Hepatocyte (in vitro differentiated cells): ENCODE measurements around the gene TEAD2. TPM values are rescaled to one million over a fixed set of nuclear protein-coding genes. Genes with fewer than 3 reads are reported as not detected.

Source experiments
- DNase-seq: peaks from one replicate; pipeline ENCODE4 v3.0.0-alpha.2; 2016; ENCODE audit warnings: low spot score
- H2AFZ ChIP-seq: fragments of 200-600 bp; sonication (generic); 2 replicates; pipeline ENCODE4 v1.6.0; 2016; ENCODE audit warnings: antibody characterized with exemption, mild to moderate bottlenecking
- H3K27ac ChIP-seq: fragments of 200-600 bp; sonication (generic); 2 replicates; pipeline ENCODE4 v1.5.1; 2016; ENCODE audit warnings: mild to moderate bottlenecking
- H3K27me3 ChIP-seq: fragments of 200-600 bp; sonication (generic); 2 replicates; pipeline ENCODE4 v1.6.1; 2016
- H3K36me3 ChIP-seq: fragments of 200-600 bp; sonication (generic); replicated peaks from 2 replicates; pipeline ENCODE4 v1.5.1; 2016; ENCODE audit warnings: low read depth; ENCODE audit not compliant: insufficient read depth
- H3K4me1 ChIP-seq: fragments of 200-600 bp; sonication (generic); 2 replicates; pipeline ENCODE4 v1.5.1; 2016; ENCODE audit warnings: mild to moderate bottlenecking, moderate library complexity; ENCODE audit not compliant: insufficient read depth
- H3K4me2 ChIP-seq: fragments of 200-600 bp; sonication (generic); 2 replicates; pipeline ENCODE4 v1.6.0; 2016
- H3K4me3 ChIP-seq: fragments of 200-600 bp; sonication (generic); 2 replicates; pipeline ENCODE4 v1.5.1; 2016; ENCODE audit warnings: mild to moderate bottlenecking
- H3K79me2 ChIP-seq: fragments of 200-600 bp; sonication (generic); 2 replicates; pipeline ENCODE4 v1.6.0; 2017; ENCODE audit warnings: mild to moderate bottlenecking
- H3K9me2 ChIP-seq: fragments of 200-600 bp; sonication (generic); replicated peaks from 2 replicates; pipeline ENCODE4 v1.6.0; 2017; ENCODE audit warnings: mild to moderate bottlenecking; ENCODE audit not compliant: insufficient read depth
- H3K9me3 ChIP-seq: fragments of 200-600 bp; sonication (generic); 2 replicates; pipeline ENCODE4 v1.5.1; 2016; ENCODE audit warnings: low read depth, mild to moderate bottlenecking
- H4K20me1 ChIP-seq: fragments of 200-600 bp; sonication (generic); 2 replicates; pipeline ENCODE4 v1.6.0; 2016; ENCODE audit warnings: mild to moderate bottlenecking; ENCODE audit not compliant: insufficient read depth, poor library complexity, severe bottlenecking
- EZH2 ChIP-seq: fragments of 200-600 bp; sonication (generic); IDR thresholded peaks from 2 replicates; pipeline ENCODE4 v1.6.1; 2016; ENCODE audit warnings: antibody characterized with exemption, mild to moderate bottlenecking, borderline replicate concordance
- EZH2phosphoT487 ChIP-seq: fragments of 200-600 bp; sonication (generic); IDR thresholded peaks from one replicate; pipeline ENCODE4 v1.6.1; 2018; ENCODE audit warnings: antibody characterized with exemption, mild to moderate bottlenecking, low read depth, moderate library complexity; ENCODE audit not compliant: unreplicated experiment, severe bottlenecking
- WGBS: methylation state at CpG from one replicate; pipeline ENCODE4 v1.1.6; 2016; ENCODE audit warnings: low lambda C conversion rate; ENCODE audit errors: missing lambda C conversion rate; 5-methylcytosine and 5-hydroxymethylcytosine counted together
- polyA plus RNA-seq: library from polyadenylated mRNA; unstranded; fragments of >200 nt; fragmentation: Nextera tagmentation; extraction: Ambion mirVana; gene quantifications from 2 replicates; pipeline ENCODE4 v1.2.1, GENCODE V29; 2016
- total RNA-seq: library from RNA; depleted of rRNA; stranded (reverse); fragments of >200 nt; gene quantifications from 2 replicates; pipeline ENCODE4 v1.2.3, GENCODE V29; 2014
- TF ChIP-seq, protein P1 (sequence below): fragments of 200-600 bp; sonication (generic); IDR thresholded peaks from 2 replicates; pipeline ENCODE4 v1.5.1; 2016; ENCODE audit warnings: antibody characterized with exemption, mild to moderate bottlenecking; ENCODE audit not compliant: poor library complexity

Gene TEAD2
- total and polyA plus RNA-seq, 2 experiments from 2014 or later: 35.4 to 41.4 TPM

DNA sequence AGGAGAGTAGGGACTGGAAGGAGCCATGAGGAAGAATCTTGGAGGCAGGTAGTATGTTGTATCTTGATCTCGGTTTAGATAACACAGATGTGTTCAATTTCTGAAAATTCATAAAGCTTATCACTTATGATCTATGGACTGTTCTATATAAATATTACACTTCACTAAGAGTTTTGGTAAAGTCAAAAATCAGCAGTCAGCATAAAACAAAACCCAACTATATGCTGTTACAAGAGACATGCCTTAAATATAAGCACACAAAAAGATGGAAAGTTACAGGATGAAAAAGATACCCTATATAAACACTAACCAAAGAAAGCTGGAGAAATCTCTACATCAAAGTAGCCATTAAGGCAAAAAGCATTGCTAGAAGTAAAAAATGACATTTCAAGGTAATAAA is 21.4 kb upstream of the TEAD2 start:
- Histone ChIP-seq H2AFZ (no peak overlapping the region), H3K9me3 (no peaks in the 10 kb centered on the region), H3K79me2 (no peaks in the 10 kb centered on the region), H3K4me1 (no peaks in the 10 kb centered on the region), H3K27me3 (no peaks in the 10 kb centered on the region), H3K36me3 (no peaks in the 10 kb centered on the region), H3K9me2 (no peaks in the 10 kb centered on the region), H3K27ac (no peak overlapping the region), H3K4me3 (no peak overlapping the region), H4K20me1 (no peaks in the 10 kb centered on the region), H3K4me2 (no peak overlapping the region)
- DNase-seq: no peak
- TF ChIP-seq, protein P1, sequence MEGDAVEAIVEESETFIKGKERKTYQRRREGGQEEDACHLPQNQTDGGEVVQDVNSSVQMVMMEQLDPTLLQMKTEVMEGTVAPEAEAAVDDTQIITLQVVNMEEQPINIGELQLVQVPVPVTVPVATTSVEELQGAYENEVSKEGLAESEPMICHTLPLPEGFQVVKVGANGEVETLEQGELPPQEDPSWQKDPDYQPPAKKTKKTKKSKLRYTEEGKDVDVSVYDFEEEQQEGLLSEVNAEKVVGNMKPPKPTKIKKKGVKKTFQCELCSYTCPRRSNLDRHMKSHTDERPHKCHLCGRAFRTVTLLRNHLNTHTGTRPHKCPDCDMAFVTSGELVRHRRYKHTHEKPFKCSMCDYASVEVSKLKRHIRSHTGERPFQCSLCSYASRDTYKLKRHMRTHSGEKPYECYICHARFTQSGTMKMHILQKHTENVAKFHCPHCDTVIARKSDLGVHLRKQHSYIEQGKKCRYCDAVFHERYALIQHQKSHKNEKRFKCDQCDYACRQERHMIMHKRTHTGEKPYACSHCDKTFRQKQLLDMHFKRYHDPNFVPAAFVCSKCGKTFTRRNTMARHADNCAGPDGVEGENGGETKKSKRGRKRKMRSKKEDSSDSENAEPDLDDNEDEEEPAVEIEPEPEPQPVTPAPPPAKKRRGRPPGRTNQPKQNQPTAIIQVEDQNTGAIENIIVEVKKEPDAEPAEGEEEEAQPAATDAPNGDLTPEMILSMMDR: no peak
- no peak for TF ChIP-seq EZH2
- WGBS: 97% methylated on average over 1 of the region's 1 CpG

DNA sequence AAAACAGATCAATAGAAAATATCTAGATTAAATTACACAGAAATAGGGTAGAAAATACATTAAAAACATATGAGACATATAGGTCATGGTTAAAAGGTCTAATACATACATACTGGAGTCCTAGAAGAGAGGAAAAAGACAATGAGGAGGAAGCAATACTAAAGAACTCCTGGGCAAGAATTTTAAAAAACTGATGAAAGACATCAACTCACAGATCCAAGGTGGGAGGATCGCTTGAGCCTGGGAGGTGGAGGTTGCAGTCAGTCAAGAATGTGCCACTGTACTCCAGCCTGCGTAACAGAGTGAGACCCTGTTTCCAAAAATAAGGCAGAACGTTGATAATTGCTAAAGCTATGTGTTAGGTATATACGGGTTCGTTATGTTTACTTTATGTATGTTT is 20.4 kb upstream of the TEAD2 start:
- Histone ChIP-seq H3K9me3 (no peaks in the 10 kb centered on the region), H3K79me2 (no peaks in the 10 kb centered on the region), H3K27me3 (no peaks in the 10 kb centered on the region), H3K4me3 (no peak overlapping the region), H3K27ac (no peak overlapping the region), H3K36me3 (no peaks in the 10 kb centered on the region), H2AFZ (no peak overlapping the region), H4K20me1 (no peaks in the 10 kb centered on the region), H3K4me2 (no peak overlapping the region), H3K9me2 (no peaks in the 10 kb centered on the region), H3K4me1 (no peaks in the 10 kb centered on the region)
- DNase-seq: no peak
- TF ChIP-seq EZH2phosphoT487 (no peak), EZH2 (no peak)
- TF ChIP-seq, protein P1: no peak
- WGBS: 95% methylated on average over 5 of the region's 5 CpGs

DNA sequence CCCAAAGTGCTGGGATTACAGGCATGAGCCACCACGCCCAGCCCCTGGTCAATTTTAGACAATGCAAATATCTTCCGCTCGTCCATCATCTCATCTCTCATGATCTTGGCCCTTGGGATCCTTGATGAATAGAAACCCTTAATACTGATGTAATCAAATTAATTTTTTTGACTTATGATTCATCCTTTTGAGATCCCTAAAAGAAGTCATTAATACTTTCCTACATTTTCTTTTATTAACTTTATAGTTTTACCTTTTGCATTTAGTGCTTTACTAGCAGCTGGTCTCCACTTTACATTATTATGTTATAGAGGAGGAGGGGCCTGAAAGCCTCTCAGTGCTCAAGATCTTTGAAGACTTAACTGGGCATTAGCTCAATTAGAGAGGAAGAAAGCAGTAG is 18.2 kb upstream of the TEAD2 start:
- Histone ChIP-seq H4K20me1 (no peaks in the 10 kb centered on the region), H2AFZ (no peak overlapping the region), H3K4me3 (no peak overlapping the region), H3K9me2 (no peaks in the 10 kb centered on the region), H3K79me2 (no peaks in the 10 kb centered on the region), H3K4me1 (no peaks in the 10 kb centered on the region), H3K9me3 (no peaks in the 10 kb centered on the region), H3K4me2 (no peak overlapping the region), H3K36me3 (no peaks in the 10 kb centered on the region), H3K27ac (no peak overlapping the region), H3K27me3 (no peaks in the 10 kb centered on the region)
- TF ChIP-seq, protein P1: no peak
- TF ChIP-seq EZH2: no peak
- no peak for TF ChIP-seq EZH2phosphoT487
- WGBS: 89% methylated on average over 3 of the region's 3 CpGs
- no peak for DNase-seq

DNA sequence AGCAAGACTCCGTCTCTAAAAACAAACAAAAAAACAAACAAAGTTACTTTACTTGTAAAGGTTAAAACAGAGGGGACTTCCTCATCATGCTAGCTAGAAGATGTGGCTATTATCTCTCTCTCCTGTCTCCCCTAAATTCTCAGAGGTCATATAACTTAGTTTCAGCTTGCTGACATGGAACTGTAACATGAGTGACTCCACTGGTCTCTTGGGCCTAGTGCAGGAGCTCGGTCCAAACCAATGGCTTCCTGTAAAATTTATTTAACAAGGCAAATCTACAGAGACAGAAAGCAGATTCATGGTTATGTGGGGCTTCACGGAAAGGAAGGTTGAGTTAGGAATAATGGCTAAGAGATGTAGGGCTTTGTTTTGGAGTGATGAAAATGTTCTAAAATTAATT is 16.3 kb upstream of the TEAD2 start:
- H3K4me3 ChIP-seq: no peak overlapping the region
- TF ChIP-seq, protein P1: no peak
- TF ChIP-seq EZH2 (no peak), EZH2phosphoT487 (no peak)
- H3K9me3 ChIP-seq: no peaks in the 10 kb centered on the region
- 87% methylated on average over 3 of the region's 3 CpGs for WGBS
- no peak overlapping the region for H2AFZ ChIP-seq
- H3K4me1 ChIP-seq: no peaks in the 10 kb centered on the region
- no peaks in the 10 kb centered on the region for H4K20me1 ChIP-seq
- no peaks in the 10 kb centered on the region for H3K9me2 ChIP-seq
- no peak overlapping the region for H3K27ac ChIP-seq
- no peaks in the 10 kb centered on the region for H3K36me3 ChIP-seq
- H3K27me3 ChIP-seq: no peaks in the 10 kb centered on the region
- no peak for DNase-seq
- no peak overlapping the region for H3K4me2 ChIP-seq
- H3K79me2 ChIP-seq: no peaks in the 10 kb centered on the region
